HL-60/S4 treated with phorbol 12-myristate 13-acetate at 8.2 ng/mL for 4 days and 3 days (cell line): ENCODE results near the gene STING1.
"Not testable (repeated sequence)": the region's sequence is repeated elsewhere in the genome, so short reads cannot be mapped to it uniquely, and the experiment has no call there.

Source experiments
- in situ Hi-C: fragments of 300-500 bp; cut with MboI; formaldehyde crosslinking; loops from 2 replicates; pipeline ENCODE4 v1.15.0; 2022; ENCODE audit warnings: low sequenced_read_pairs

Gene STING1

GRCh38 chr5:139440416-139440815, 42.1 kb downstream of the STING1 start:
- in situ Hi-C loops: not testable (repeated sequence)

- in situ Hi-C loops: no loop called here
Measured at GRCh38 chr5:139439013-139439903, 43.3 kb downstream of the STING1 start, which contains the start of gene DNAJC18. Gene DNAJC18, minus strand, starts transcription at chr5:139439525. Its CDS starts 80 bp downstream, at chr5:139439445.

GRCh38 chr5:139438707-139439012, 43.9 kb downstream of the STING1 start:
- in situ Hi-C loops: no loop called here

GRCh38 chr5:139435676-139436075, 46.9 kb downstream of the STING1 start:
- in situ Hi-C loops: no loop called here

- in situ Hi-C loops: no loop called here
Measured at GRCh38 chr5:139431706-139432105, 50.9 kb downstream of the STING1 start.

- in situ Hi-C loops: no loop called here
Measured at GRCh38 chr5:139430015-139430414, 52.5 kb downstream of the STING1 start.

- in situ Hi-C loops: no loop called here
Measured at GRCh38 chr5:139426203-139426885, 56.2 kb downstream of the STING1 start.
